ENCODE data around the gene ADGRG1. TPM values are rescaled to one million over a fixed set of nuclear protein-coding genes. Genes with fewer than 3 reads are reported as not detected.

Gene ADGRG1
- total and polyA plus RNA-seq, 2 experiments from 2014 or later, result 45.9 to 58.0 TPM

DNA sequence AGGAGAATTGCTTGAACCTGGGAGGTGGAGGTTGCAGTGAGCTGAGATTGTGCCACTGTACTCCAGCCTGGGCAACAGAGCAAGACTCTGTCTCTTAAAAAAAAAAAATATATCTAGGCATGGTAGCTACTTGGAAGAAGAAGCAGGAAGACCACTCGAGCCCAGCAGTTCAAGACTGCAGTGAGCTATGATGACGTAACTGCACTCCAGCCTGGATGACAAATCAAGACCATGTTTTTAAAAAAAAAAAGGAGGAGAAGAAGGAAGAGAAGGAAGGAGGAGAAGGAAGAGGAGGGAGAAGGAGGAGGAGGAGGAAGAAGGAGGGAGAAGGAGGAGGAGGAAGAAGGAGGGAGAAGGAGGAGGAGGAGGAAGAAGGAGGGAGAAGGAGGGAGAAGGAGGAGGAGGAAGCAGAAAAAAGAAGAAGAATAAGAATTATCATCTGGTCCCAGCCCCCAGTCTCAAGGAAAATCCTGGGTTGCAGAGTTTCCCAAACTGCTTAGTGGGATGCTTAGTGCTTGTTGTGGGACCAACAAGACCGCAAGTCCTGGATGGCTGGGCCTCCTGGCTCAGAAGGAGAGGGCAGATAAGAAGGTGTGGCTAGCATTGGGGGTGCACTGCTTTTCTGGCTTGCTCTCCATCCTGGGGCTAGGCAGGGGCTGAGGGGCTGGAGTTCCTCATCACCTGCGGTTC is 62.5 kb downstream of the ADGRG1 start:
- Histone ChIP-seq H2AFZ (no peak overlapping the region), H3K4me1 (ENCODE audit: insufficient read depth) (peaks cover 9% of the 10 kb centered on the region), H3K4me2 (no peak overlapping the region), H3K27ac (no peak overlapping the region), H3K9me3 (ENCODE audit: low read depth) (no peaks in the 10 kb centered on the region), H3K27me3 (no peaks in the 10 kb centered on the region), H3K79me2 (no peaks in the 10 kb centered on the region), H4K20me1 (ENCODE audit: insufficient read depth, poor library complexity, severe bottlenecking) (no peaks in the 10 kb centered on the region), H3K9me2 (replicated peaks; ENCODE audit: insufficient read depth) (no peaks in the 10 kb centered on the region), H3K4me3 (no peak overlapping the region), H3K36me3 (replicated peaks; ENCODE audit: insufficient read depth, low read depth) (no peaks in the 10 kb centered on the region)
- DNase-seq (ENCODE audit: low spot score), result no peak
- 63% methylated on average over 4 of the region's 4 CpGs for WGBS (ENCODE audit: low lambda C conversion rate, missing lambda C conversion rate)
- TF ChIP-seq EZH2 (IDR thresholded peaks at IDR 0.05; ENCODE audit: borderline replicate concordance) (no peak), EZH2phosphoT487 (IDR thresholded peaks at IDR 0.05; ENCODE audit: low read depth, severe bottlenecking, unreplicated experiment) (no peak)
- TF ChIP-seq, protein P1, sequence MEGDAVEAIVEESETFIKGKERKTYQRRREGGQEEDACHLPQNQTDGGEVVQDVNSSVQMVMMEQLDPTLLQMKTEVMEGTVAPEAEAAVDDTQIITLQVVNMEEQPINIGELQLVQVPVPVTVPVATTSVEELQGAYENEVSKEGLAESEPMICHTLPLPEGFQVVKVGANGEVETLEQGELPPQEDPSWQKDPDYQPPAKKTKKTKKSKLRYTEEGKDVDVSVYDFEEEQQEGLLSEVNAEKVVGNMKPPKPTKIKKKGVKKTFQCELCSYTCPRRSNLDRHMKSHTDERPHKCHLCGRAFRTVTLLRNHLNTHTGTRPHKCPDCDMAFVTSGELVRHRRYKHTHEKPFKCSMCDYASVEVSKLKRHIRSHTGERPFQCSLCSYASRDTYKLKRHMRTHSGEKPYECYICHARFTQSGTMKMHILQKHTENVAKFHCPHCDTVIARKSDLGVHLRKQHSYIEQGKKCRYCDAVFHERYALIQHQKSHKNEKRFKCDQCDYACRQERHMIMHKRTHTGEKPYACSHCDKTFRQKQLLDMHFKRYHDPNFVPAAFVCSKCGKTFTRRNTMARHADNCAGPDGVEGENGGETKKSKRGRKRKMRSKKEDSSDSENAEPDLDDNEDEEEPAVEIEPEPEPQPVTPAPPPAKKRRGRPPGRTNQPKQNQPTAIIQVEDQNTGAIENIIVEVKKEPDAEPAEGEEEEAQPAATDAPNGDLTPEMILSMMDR (IDR thresholded peaks at IDR 0.05; ENCODE audit: poor library complexity), result no peak

DNA sequence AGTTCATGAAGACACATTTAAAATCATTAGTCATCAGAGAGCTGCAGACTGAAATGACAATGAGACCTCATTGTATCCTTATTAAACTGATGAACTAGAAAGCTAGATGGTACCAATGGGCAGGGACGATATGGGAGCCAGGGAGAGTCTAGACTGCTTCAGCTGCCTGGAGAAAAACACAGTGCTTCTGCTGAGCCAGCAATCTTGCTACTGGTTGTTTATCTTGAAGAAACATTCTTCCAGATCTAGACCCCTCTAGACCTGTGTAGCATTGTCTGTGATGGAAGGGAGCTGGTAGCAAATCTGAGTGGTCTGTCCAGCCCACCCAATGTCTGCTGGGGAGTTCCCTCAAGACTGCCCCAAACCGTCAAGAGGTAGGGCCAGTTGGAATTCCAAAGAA is 64.2 kb downstream of the ADGRG1 start:
- no peak overlapping the region for H3K27ac ChIP-seq
- 36% methylated on average over 2 of the region's 2 CpGs for WGBS (ENCODE audit: low lambda C conversion rate, missing lambda C conversion rate)
- H3K4me3 ChIP-seq, result no peak overlapping the region
- no peak for DNase-seq (ENCODE audit: low spot score)
- no peaks in the 10 kb centered on the region for H4K20me1 ChIP-seq (ENCODE audit: insufficient read depth, poor library complexity, severe bottlenecking)
- peaks cover 9% of the 10 kb centered on the region for H3K4me1 ChIP-seq (ENCODE audit: insufficient read depth)
- H3K36me3 ChIP-seq (replicated peaks; ENCODE audit: insufficient read depth, low read depth), result no peaks in the 10 kb centered on the region
- H3K9me2 ChIP-seq (replicated peaks; ENCODE audit: insufficient read depth), result no peaks in the 10 kb centered on the region
- no peak overlapping the region for H3K4me2 ChIP-seq
- H2AFZ ChIP-seq, result no peak overlapping the region
- H3K79me2 ChIP-seq, result no peaks in the 10 kb centered on the region
- no peaks in the 10 kb centered on the region for H3K27me3 ChIP-seq
- TF ChIP-seq, protein P1 (IDR thresholded peaks at IDR 0.05; ENCODE audit: poor library complexity), result no peak
- TF ChIP-seq EZH2phosphoT487 (IDR thresholded peaks at IDR 0.05; ENCODE audit: low read depth, severe bottlenecking, unreplicated experiment), result no peak
- no peak for TF ChIP-seq EZH2 (IDR thresholded peaks at IDR 0.05; ENCODE audit: borderline replicate concordance)
- no peaks in the 10 kb centered on the region for H3K9me3 ChIP-seq (ENCODE audit: low read depth)

DNA sequence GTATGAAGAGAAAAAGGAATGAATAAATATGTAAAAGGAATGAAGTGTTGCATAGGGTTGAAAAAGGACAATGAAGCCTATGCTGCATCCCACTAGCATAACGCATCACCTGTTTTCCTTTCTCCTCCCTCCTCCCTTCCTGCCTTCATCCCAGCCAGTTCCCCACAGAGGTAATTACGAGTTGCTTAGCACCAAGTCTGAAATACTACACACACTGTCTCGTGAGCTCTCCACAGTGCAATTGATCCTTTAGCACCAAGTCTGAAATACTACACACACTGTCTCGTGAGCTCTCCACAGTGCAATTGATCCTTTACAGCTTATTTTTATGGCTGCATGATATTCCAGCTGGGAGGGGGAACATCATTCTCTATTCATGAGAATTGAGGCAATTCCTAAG is 65.1 kb downstream of the ADGRG1 start:
- H3K4me2 ChIP-seq, result no peak overlapping the region
- H3K4me3 ChIP-seq, result no peak overlapping the region
- H3K9me3 ChIP-seq (ENCODE audit: low read depth), result no peaks in the 10 kb centered on the region
- peaks cover 9% of the 10 kb centered on the region for H3K4me1 ChIP-seq (ENCODE audit: insufficient read depth)
- no peaks in the 10 kb centered on the region for H3K79me2 ChIP-seq
- WGBS (ENCODE audit: low lambda C conversion rate, missing lambda C conversion rate), result 67% methylated on average over 4 of the region's 4 CpGs
- TF ChIP-seq, protein P1 (IDR thresholded peaks at IDR 0.05; ENCODE audit: poor library complexity), result no peak
- TF ChIP-seq EZH2phosphoT487 (IDR thresholded peaks at IDR 0.05; ENCODE audit: low read depth, severe bottlenecking, unreplicated experiment) (no peak), EZH2 (IDR thresholded peaks at IDR 0.05; ENCODE audit: borderline replicate concordance) (no peak)
- no peaks in the 10 kb centered on the region for H4K20me1 ChIP-seq (ENCODE audit: insufficient read depth, poor library complexity, severe bottlenecking)
- H2AFZ ChIP-seq, result no peak overlapping the region
- no peaks in the 10 kb centered on the region for H3K36me3 ChIP-seq (replicated peaks; ENCODE audit: insufficient read depth, low read depth)
- no peak for DNase-seq (ENCODE audit: low spot score)
- no peak overlapping the region for H3K27ac ChIP-seq
- no peaks in the 10 kb centered on the region for H3K9me2 ChIP-seq (replicated peaks; ENCODE audit: insufficient read depth)
- H3K27me3 ChIP-seq, result no peaks in the 10 kb centered on the region
